PC-3 (cell line): ENCODE results near the gene PAPPA. TPM values are rescaled to one million over a fixed set of nuclear protein-coding genes. Genes with fewer than 3 reads are reported as not detected.

Experiments
- ATAC-seq: fragments of 200-7000 bp; cut with Tn5 transposase; 2 replicates; pipeline ENCODE4 v1.9.1; 2020; ENCODE audit warnings: mild to moderate bottlenecking, moderate library complexity
- BruUV-seq: library from RNA; stranded (reverse); fragments of 400-500 nt; replicated peaks from 2 replicates; lab custom pipeline; 2021; lab: Mats Ljungman, UMichigan
- CTCF ChIA-PET: fragments of 300-600 bp; sonication (Branson Sonifier 250); formaldehyde crosslinking; loops from one replicate; lab custom pipeline; 2022; ENCODE audit warnings: antibody characterized with exemption; lab: Charles Lee
- POLR2A ChIA-PET: fragments of 300-600 bp; sonication (Branson Sonifier 250); formaldehyde crosslinking; loops from one replicate; lab custom pipeline; 2022; ENCODE audit warnings: antibody characterized with exemption; ENCODE audit not compliant: unreplicated experiment; lab: Charles Lee
- DNase-seq: peaks from one replicate; pipeline ENCODE4 v3.0.0-alpha.2; 2015
- H2AFZ ChIP-seq: fragments of 300-600 bp; sonication (generic); 2 replicates; pipeline ENCODE4 v1.6.0; 2016; ENCODE audit warnings: antibody characterized with exemption, low read length
- H3F3A ChIP-seq: fragments of 300-600 bp; sonication (generic); one replicate; pipeline ENCODE4 v1.6.0; 2017; ENCODE audit warnings: antibody characterized with exemption, low read length, control low read depth, mild to moderate bottlenecking; ENCODE audit not compliant: unreplicated experiment
- H3K27ac ChIP-seq: fragments of 300-600 bp; sonication (generic); 2 replicates; pipeline ENCODE4 v1.5.1; 2016; ENCODE audit warnings: mild to moderate bottlenecking, low read length
- H3K27me3 ChIP-seq: fragments of 300-600 bp; sonication (generic); 2 replicates; pipeline ENCODE4 v1.6.1; 2016; ENCODE audit warnings: low read length, mixed read lengths
- H3K36me3 ChIP-seq: fragments of 300-600 bp; sonication (generic); 2 replicates; pipeline ENCODE4 v1.6.1; 2016; ENCODE audit warnings: low read depth, mixed run types, low read length, mixed read lengths
- H3K4me1 ChIP-seq: fragments of 300-600 bp; sonication (generic); 2 replicates; pipeline ENCODE4 v1.5.1; 2016; ENCODE audit warnings: low read length; ENCODE audit not compliant: insufficient read depth
- H3K4me2 ChIP-seq: fragments of 300-600 bp; sonication (generic); 2 replicates; pipeline ENCODE4 v1.6.0; 2016; ENCODE audit warnings: low read length
- H3K4me3 ChIP-seq: fragments of 300-600 bp; sonication (generic); 2 replicates; pipeline ENCODE4 v1.5.1; 2016; ENCODE audit warnings: mild to moderate bottlenecking, low read length, mixed read lengths
- H3K79me2 ChIP-seq: fragments of 300-600 bp; sonication (generic); 2 replicates; pipeline ENCODE4 v1.6.1; 2017; ENCODE audit warnings: low read length, mixed read lengths
- H3K9ac ChIP-seq: fragments of 300-600 bp; sonication (generic); 2 replicates; pipeline ENCODE4 v1.6.0; 2016; ENCODE audit warnings: mild to moderate bottlenecking, low read length
- H3K9me2 ChIP-seq: fragments of 300-600 bp; sonication (generic); replicated peaks from 2 replicates; pipeline ENCODE4 v1.6.1; 2016; ENCODE audit warnings: mixed run types, low read length, mixed read lengths
- H3K9me3 ChIP-seq: fragments of 300-600 bp; sonication (generic); 2 replicates; pipeline ENCODE4 v1.6.1; 2016; ENCODE audit warnings: low read length, mixed read lengths
- H4K20me1 ChIP-seq: fragments of 300-600 bp; sonication (generic); 2 replicates; pipeline ENCODE4 v1.6.1; 2016; ENCODE audit warnings: low read length, mixed read lengths
- EZH2 ChIP-seq: fragments of 300-600 bp; sonication (generic); IDR thresholded peaks from one replicate; pipeline ENCODE4 v1.6.1; 2017; ENCODE audit warnings: antibody characterized with exemption, mild to moderate bottlenecking, low read length; ENCODE audit not compliant: unreplicated experiment
- EZH2phosphoT487 ChIP-seq: fragments of 300-600 bp; sonication (generic); IDR thresholded peaks from 2 replicates; pipeline ENCODE4 v1.6.1; 2018; ENCODE audit warnings: mild to moderate bottlenecking, antibody characterized with exemption, low read length, borderline replicate concordance
- intact Hi-C: fragments of 100-400 bp; cut with micrococcal nuclease; formaldehyde crosslinking; loops from 2 replicates; pipeline ENCODE4 v1.9.0; 2023
- total RNA-seq: library from RNA; depleted of rRNA; stranded (reverse); fragments of >200 nt; gene quantifications from 2 replicates; pipeline ENCODE4 v1.2.3, GENCODE V29; 2014
- TF ChIP-seq, protein P1 (sequence below): fragments of 300-600 bp; sonication (generic); conservative IDR thresholded peaks from 2 replicates; pipeline ENCODE4 v1.5.1; 2017; ENCODE audit warnings: antibody characterized with exemption, low read depth, mild to moderate bottlenecking, low read length

PAPPA gene
- total RNA-seq, 1 experiment from 2014 or later, result not detected

DNA sequence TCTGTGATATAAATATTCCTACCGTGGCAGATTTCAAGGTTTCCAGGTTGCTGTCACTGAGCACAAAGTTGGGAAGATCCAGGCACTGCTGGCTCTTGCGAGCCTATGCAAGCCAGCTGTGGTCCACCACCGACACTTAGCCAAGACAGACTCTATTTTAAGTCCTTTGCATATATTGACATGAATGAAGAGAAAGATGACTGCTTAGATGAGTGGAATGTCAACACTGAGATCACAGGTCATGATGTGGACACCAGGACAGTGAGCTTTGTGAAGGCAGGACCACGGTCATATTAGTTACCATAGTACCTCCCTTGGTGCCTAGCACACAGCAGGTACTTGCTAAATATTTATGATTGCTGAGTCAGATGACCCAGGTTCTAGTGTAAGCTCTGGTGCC is 217.0 kb downstream of the PAPPA start:
- no peaks in the 10 kb centered on the region for H3K9me3 ChIP-seq
- H3F3A ChIP-seq, result no peaks in the 10 kb centered on the region
- H2AFZ ChIP-seq, result no peak overlapping the region
- H4K20me1 ChIP-seq, result no peaks in the 10 kb centered on the region
- no peak overlapping the region for H3K4me3 ChIP-seq
- no TSS peak for BruUV-seq
- H3K36me3 ChIP-seq, result no peaks in the 10 kb centered on the region
- DNase-seq (no peak), ATAC-seq (no peak)
- intact Hi-C loops, result no loop called here
- no peaks in the 10 kb centered on the region for H3K79me2 ChIP-seq
- no peaks in the 10 kb centered on the region for H3K9me2 ChIP-seq
- no peak overlapping the region for H3K27ac ChIP-seq
- H3K4me1 ChIP-seq, result no peaks in the 10 kb centered on the region
- TF ChIP-seq, protein P1, sequence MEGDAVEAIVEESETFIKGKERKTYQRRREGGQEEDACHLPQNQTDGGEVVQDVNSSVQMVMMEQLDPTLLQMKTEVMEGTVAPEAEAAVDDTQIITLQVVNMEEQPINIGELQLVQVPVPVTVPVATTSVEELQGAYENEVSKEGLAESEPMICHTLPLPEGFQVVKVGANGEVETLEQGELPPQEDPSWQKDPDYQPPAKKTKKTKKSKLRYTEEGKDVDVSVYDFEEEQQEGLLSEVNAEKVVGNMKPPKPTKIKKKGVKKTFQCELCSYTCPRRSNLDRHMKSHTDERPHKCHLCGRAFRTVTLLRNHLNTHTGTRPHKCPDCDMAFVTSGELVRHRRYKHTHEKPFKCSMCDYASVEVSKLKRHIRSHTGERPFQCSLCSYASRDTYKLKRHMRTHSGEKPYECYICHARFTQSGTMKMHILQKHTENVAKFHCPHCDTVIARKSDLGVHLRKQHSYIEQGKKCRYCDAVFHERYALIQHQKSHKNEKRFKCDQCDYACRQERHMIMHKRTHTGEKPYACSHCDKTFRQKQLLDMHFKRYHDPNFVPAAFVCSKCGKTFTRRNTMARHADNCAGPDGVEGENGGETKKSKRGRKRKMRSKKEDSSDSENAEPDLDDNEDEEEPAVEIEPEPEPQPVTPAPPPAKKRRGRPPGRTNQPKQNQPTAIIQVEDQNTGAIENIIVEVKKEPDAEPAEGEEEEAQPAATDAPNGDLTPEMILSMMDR, result no peak
- TF ChIP-seq EZH2phosphoT487 (no peak), EZH2 (no peak)
- CTCF ChIA-PET, result no interaction called here
- H3K27me3 ChIP-seq, result no peaks in the 10 kb centered on the region
- no peak overlapping the region for H3K9ac ChIP-seq
- POLR2A ChIA-PET, result no interaction called here
- H3K4me2 ChIP-seq, result no peak overlapping the region

- CTCF ChIA-PET, result no interaction called here
- H2AFZ ChIP-seq, result no peak overlapping the region
- H3K36me3 ChIP-seq, result no peaks in the 10 kb centered on the region
- H3K4me3 ChIP-seq, result no peak overlapping the region
- no peak overlapping the region for H3K27ac ChIP-seq
- H3F3A ChIP-seq, result no peaks in the 10 kb centered on the region
- no peaks in the 10 kb centered on the region for H3K79me2 ChIP-seq
- POLR2A ChIA-PET, result no interaction called here
- intact Hi-C loops, result no loop called here
- no TSS peak for BruUV-seq
- no peak overlapping the region for H3K4me2 ChIP-seq
- no peak overlapping the region for H3K9ac ChIP-seq
- ATAC-seq, result no peak
- no peaks in the 10 kb centered on the region for H3K27me3 ChIP-seq
- DNase-seq, result no peak
- no peaks in the 10 kb centered on the region for H3K9me3 ChIP-seq
- TF ChIP-seq EZH2phosphoT487, result no peak
- TF ChIP-seq EZH2, result no peak
- TF ChIP-seq, protein P1, result no peak
- peaks cover 6% of the 10 kb centered on the region for H3K4me1 ChIP-seq
- no peaks in the 10 kb centered on the region for H4K20me1 ChIP-seq
- H3K9me2 ChIP-seq, result no peaks in the 10 kb centered on the region
Measured at GRCh38 chr9:116372081-116372673, 218.6 kb downstream of the PAPPA start.

DNA sequence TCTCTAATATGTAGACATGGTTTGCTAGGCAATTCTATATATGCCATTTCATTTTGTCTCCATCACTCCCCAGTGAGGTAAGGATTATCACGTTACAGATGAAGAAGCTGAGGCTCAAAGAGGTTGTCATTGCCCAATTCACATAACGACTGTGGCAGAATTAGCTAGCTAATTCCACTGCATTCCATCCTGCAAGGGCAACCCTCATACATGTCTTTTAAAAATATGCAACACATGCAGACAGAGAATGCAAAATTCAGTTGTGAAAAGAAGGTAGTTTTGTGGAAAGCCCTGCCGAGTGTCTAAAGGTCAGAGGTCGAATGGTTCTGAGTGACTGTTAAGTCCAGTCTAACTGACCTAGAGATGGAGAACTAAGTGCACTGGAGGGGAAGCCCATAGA is 219.2 kb downstream of the PAPPA start:
- CTCF ChIA-PET, result no interaction called here
- intact Hi-C loops, result no loop called here
- BruUV-seq, result no TSS peak

More for the DNA sequence above, 219.2 kb downstream of the PAPPA start:
- H3K4me3 ChIP-seq, result no peak overlapping the region
- no peak for DNase-seq
- no peak overlapping the region for H2AFZ ChIP-seq
- no peak overlapping the region for H3K9ac ChIP-seq
- no peaks in the 10 kb centered on the region for H3K9me3 ChIP-seq
- H3K9me2 ChIP-seq, result no peaks in the 10 kb centered on the region
- TF ChIP-seq, protein P1, result no peak
- TF ChIP-seq EZH2phosphoT487 (no peak), EZH2 (no peak)
- peaks cover 12% of the 10 kb centered on the region for H3K4me1 ChIP-seq
- no peaks in the 10 kb centered on the region for H3K36me3 ChIP-seq
- H3K27ac ChIP-seq, result no peak overlapping the region
- POLR2A ChIA-PET, result no interaction called here
- H4K20me1 ChIP-seq, result no peaks in the 10 kb centered on the region
- no peaks in the 10 kb centered on the region for H3K27me3 ChIP-seq
- H3F3A ChIP-seq, result no peaks in the 10 kb centered on the region
- no peak for ATAC-seq
- no peaks in the 10 kb centered on the region for H3K79me2 ChIP-seq
- no peak overlapping the region for H3K4me2 ChIP-seq
